Transverse colon (tissue), 4 donors: ENCODE measurements around the gene RGMA. TPM values are rescaled to one million over a fixed set of nuclear protein-coding genes. Genes with fewer than 3 reads are reported as not detected.

ENCODE experiments used
- DNase-seq: peaks from one replicate; pipeline ENCODE4 v3.0.0-alpha.2; 2019
- H3K27ac ChIP-seq, 4 donors: fragments of 200-600 bp; sonication (generic); 2 replicates each; pipeline ENCODE4 v1.5.1; 2016 to 2018; ENCODE audit warnings: inconsistent platforms in 4 of 4
- H3K27me3 ChIP-seq: fragments of 200-600 bp; sonication (generic); 2 replicates; pipeline ENCODE4 v1.5.1; 2017; ENCODE audit warnings: inconsistent platforms
- H3K36me3 ChIP-seq, 4 donors: fragments of 200-600 bp; sonication (generic); 2 replicates each; pipeline ENCODE4 v1.5.1; 2017 to 2019; ENCODE audit warnings: inconsistent platforms in 4 of 4
- H3K4me1 ChIP-seq, 4 donors: fragments of 200-600 bp; sonication (generic); 2 replicates each; pipeline ENCODE4 v1.5.1; 2017 to 2020; ENCODE audit warnings: inconsistent platforms in 4 of 4
- H3K4me3 ChIP-seq, 4 donors: fragments of 200-600 bp; sonication (generic); 1 replicate in 1 of 4; 2 replicates in 3 of 4; pipeline versions ENCODE4 v1.5.1 to v1.6.1; 2017 to 2019; ENCODE audit warnings: inconsistent platforms in 4 of 4
- H3K9me3 ChIP-seq, 2 donors: fragments of 200-600 bp; sonication (generic); 2 replicates each; pipeline ENCODE4 v1.5.1; 2017 to 2019; ENCODE audit warnings: inconsistent platforms in 2 of 2
- CTCF ChIP-seq, 5 experiments: fragments of 200-600 bp in 3 of 5; fragments of 450-650 bp in 2 of 5; sonication (generic) in 3 of 5; IDR thresholded peaks; 1 replicate in 2 of 5; 2 replicates in 3 of 5; pipeline ENCODE4 v1.5.1; 2016 to 2017; ENCODE audit warnings: antibody characterized with exemption in 5 of 5, inconsistent platforms in 3 of 5, mild to moderate bottlenecking in 2 of 5, moderate library complexity in 1 of 5
- EP300 ChIP-seq: sonication (generic); formaldehyde crosslinking; IDR thresholded peaks from one replicate; pipeline ENCODE4 v1.6.1; 2017; ENCODE audit warnings: antibody characterized with exemption, low read depth
- POLR2A ChIP-seq: fragments of 450-650 bp; IDR thresholded peaks from one replicate; pipeline ENCODE4 v1.6.1; 2016; ENCODE audit warnings: antibody characterized with exemption, mild to moderate bottlenecking, moderate library complexity
- POLR2AphosphoS5 ChIP-seq, 3 donors: sonication (generic); formaldehyde crosslinking; IDR thresholded peaks; one replicate each; pipeline ENCODE4 v1.6.1; 2016; ENCODE audit warnings: antibody characterized with exemption in 3 of 3
- WGBS, 2 donors: methylation state at CpG; one replicate each; pipeline ENCODE4 v1.1.5; 2018; ENCODE audit warnings: low coverage in 1 of 2; 5-methylcytosine and 5-hydroxymethylcytosine counted together
- in situ Hi-C, 4 donors: fragments of 200-750 bp; cut with MboI; loops; one replicate each; pipeline versions ENCODE4 v1.15.0 to v1.15.1; 2017; ENCODE audit warnings: low sequenced_read_pairs in 3 of 4, low pct_ligation_motif_present in 1 of 4, low pct_unique_long_range_greater_than_20kb in 1 of 4
- intact Hi-C: fragments of 100-400 bp; cut with DNase I; formaldehyde crosslinking; loops from one replicate; pipeline ENCODE4 v1.15.1; 2023; ENCODE audit warnings: low total_unique reads
- total RNA-seq, 4 donors: library from RNA; depleted of rRNA; stranded (reverse); fragments of >200 nt; gene quantifications; one replicate each; pipeline ENCODE4 v1.1.0, GENCODE V29; 2016

The RGMA gene
- total RNA-seq, 4 donors from 2014 or later = 8.6 to 53.3 (median 20.6) TPM

- H3K4me1 ChIP-seq = peaks cover 10 to 58% (median 24%) of the 10 kb centered on the region in 4 donors
These were observed 30.0 kb downstream of the RGMA start for GRCh38 chr15:93058904-93059427.

GRCh38 chr15:93058128-93058527, 30.9 kb downstream of the RGMA start:
- Histone ChIP-seq H3K4me3 (no peak overlapping the region), H3K36me3 (no peaks in the 10 kb centered on the region), H3K4me1 (peaks cover 4 to 50% (median 19%) of the 10 kb centered on the region in 4 donors), H3K27me3 (no peaks in the 10 kb centered on the region), H3K27ac (peak overlapping the region in 2 of 4 donors; percentile 2 to 65), H3K9me3 (no peaks in the 10 kb centered on the region)
- in situ Hi-C loops (no loop called here), intact Hi-C loops (no loop called here)
- WGBS, 2 donors = 65% methylated on average over 8 of the region's 8 CpGs; no CpG with 5 or more reads in 1 of the 2 donors
- TF ChIP-seq POLR2A = no peak
- TF ChIP-seq CTCF (IDR thresholded peaks at IDR 0.05) = no peak
- TF ChIP-seq POLR2AphosphoS5 (IDR thresholded peaks at IDR 0.05) = no peak
- no peak for TF ChIP-seq EP300
- DNase-seq = no peak

More at GRCh38 chr15:93058904-93059427, 30.0 kb downstream of the RGMA start:
- H3K27me3 ChIP-seq = no peaks in the 10 kb centered on the region
- H3K9me3 ChIP-seq = no peaks in the 10 kb centered on the region
- H3K36me3 ChIP-seq = no peaks in the 10 kb centered on the region
- H3K4me3 ChIP-seq = no peak overlapping the region
- 60 to 65% methylated on average over 1 to 18 of the region's 18 CpGs for WGBS, 2 donors
- in situ Hi-C loops (no loop called here), intact Hi-C loops (no loop called here)
- TF ChIP-seq CTCF (IDR thresholded peaks at IDR 0.05) = no peak
- no peak for TF ChIP-seq POLR2AphosphoS5 (IDR thresholded peaks at IDR 0.05)
- no peak for TF ChIP-seq EP300
- no peak for TF ChIP-seq POLR2A
- no peak for DNase-seq
- H3K27ac ChIP-seq = peak overlapping the region in 3 of 4 donors; percentile 29 to 65 (median 32)

GRCh38 chr15:93057618-93058017, 31.4 kb downstream of the RGMA start:
- no peaks in the 10 kb centered on the region for H3K27me3 ChIP-seq
- H3K9me3 ChIP-seq = no peaks in the 10 kb centered on the region
- in situ Hi-C loops (no loop called here), intact Hi-C loops (no loop called here)
- no peak for DNase-seq
- H3K4me1 ChIP-seq = peaks cover 4 to 48% (median 18%) of the 10 kb centered on the region in 4 donors
- peak overlapping the region in 3 of 4 donors; percentile 2 to 32 (median 2) for H3K27ac ChIP-seq
- H3K36me3 ChIP-seq = no peaks in the 10 kb centered on the region
- no peak for TF ChIP-seq EP300
- no peak for TF ChIP-seq POLR2A
- TF ChIP-seq CTCF (IDR thresholded peaks at IDR 0.05) = no peak
- TF ChIP-seq POLR2AphosphoS5 (IDR thresholded peaks at IDR 0.05) = no peak
- no peak overlapping the region for H3K4me3 ChIP-seq
- WGBS, 2 donors = 80 to 100% methylated on average over 2 to 8 of the region's 8 CpGs

GRCh38 chr15:93056836-93057235, 32.2 kb downstream of the RGMA start:
- H3K4me1 ChIP-seq = peaks cover 4 to 47% (median 18%) of the 10 kb centered on the region in 4 donors
- H3K27me3 ChIP-seq = no peaks in the 10 kb centered on the region
- TF ChIP-seq POLR2A (no peak), CTCF (IDR thresholded peaks at IDR 0.05) (no peak), POLR2AphosphoS5 (IDR thresholded peaks at IDR 0.05) (no peak), EP300 (no peak)
- no peak for DNase-seq
- 64% methylated on average over 7 of the region's 7 CpGs; no CpG with 5 or more reads in 1 of the 2 donors for WGBS, 2 donors
- no peaks in the 10 kb centered on the region for H3K9me3 ChIP-seq
- H3K4me3 ChIP-seq = no peak overlapping the region
- intact Hi-C loops (no loop called here), in situ Hi-C loops (no loop called here)
- no peaks in the 10 kb centered on the region for H3K36me3 ChIP-seq
- peak overlapping the region in 3 of 4 donors; percentile 2 to 32 (median 4) for H3K27ac ChIP-seq
